ENCODE results near the gene MBD6.

- TF ChIP-seq ZNF70 (CRISPR knock-in tag; IDR thresholded peaks at IDR 0.05), result no peak
- TF ChIP-seq TSHZ2 (CRISPR knock-in tag; IDR thresholded peaks at IDR 0.05), result no peak
- TF ChIP-seq RARB (CRISPR knock-in tag; IDR thresholded peaks at IDR 0.05), result no peak
- no peak for TF ChIP-seq ZFP3 (CRISPR knock-in tag; IDR thresholded peaks at IDR 0.05)
- TF ChIP-seq PATZ1 (CRISPR knock-in tag; IDR thresholded peaks at IDR 0.05; ENCODE audit: borderline replicate concordance), result no peak
- no peak for TF ChIP-seq PPARA (CRISPR knock-in tag; IDR thresholded peaks at IDR 0.05; ENCODE audit: borderline replicate concordance)
- no peak for TF ChIP-seq ZC3H10 (CRISPR knock-in tag; IDR thresholded peaks at IDR 0.05)
- TF ChIP-seq BACH2 (CRISPR knock-in tag; IDR thresholded peaks at IDR 0.05; ENCODE audit: borderline replicate concordance), result no peak
- no peak for TF ChIP-seq GLIS3 (CRISPR knock-in tag; IDR thresholded peaks at IDR 0.05)
- TF ChIP-seq CSDC2 (CRISPR knock-in tag; IDR thresholded peaks at IDR 0.05), result no peak
- TF ChIP-seq ESRRG (CRISPR knock-in tag; IDR thresholded peaks at IDR 0.05), result no peak
These were observed 3.5 kb upstream of the MBD6 start for GRCh38 chr12:57518920-57519795.

Data from SK-N-SH treated with all-trans-retinoic acid at 6 μM for 48 hours (cell line).